HG03378 (cell line): ENCODE data around the gene SRRM5.
"Not testable (repeated sequence)": the region's sequence is repeated elsewhere in the genome, so short reads cannot be mapped to it uniquely, and the experiment has no call there.

Source experiments
- ATAC-seq: cut with Tn5 transposase; IDR thresholded peaks from one replicate; pipeline ENCODE4 v1.9.1; 2021; ENCODE audit warnings: mild to moderate bottlenecking, moderate library complexity; ENCODE audit not compliant: unreplicated experiment

Gene SRRM5

DNA sequence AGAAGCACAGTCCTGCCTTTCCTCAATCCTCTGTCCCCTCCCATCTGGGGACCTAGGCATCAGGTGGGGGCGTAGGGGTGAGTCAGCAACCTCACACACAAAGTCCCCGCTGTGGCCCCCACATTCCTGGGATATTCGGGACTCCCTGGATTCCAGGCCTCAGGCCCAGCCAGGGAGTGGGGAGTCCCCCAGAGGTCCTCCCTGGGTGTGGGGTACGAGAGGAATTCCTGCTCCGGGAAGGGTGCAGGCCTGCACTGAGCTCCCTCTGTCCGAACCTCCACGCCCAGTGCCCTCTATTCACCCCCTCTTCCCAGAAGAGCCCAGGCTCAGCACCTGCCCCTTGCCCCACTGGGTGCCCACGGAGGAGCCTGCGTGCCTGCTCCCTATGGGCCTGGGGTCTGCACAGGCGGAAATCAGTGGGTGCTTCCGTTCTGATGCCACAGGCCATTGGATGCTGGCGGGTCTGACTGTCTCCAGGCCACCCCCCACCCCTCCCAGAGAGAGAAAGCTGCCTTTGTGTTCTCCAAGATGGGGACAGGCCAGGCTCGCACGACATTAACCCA lies 24.3 kb downstream of the SRRM5 start:
- ATAC-seq = no peak

DNA sequence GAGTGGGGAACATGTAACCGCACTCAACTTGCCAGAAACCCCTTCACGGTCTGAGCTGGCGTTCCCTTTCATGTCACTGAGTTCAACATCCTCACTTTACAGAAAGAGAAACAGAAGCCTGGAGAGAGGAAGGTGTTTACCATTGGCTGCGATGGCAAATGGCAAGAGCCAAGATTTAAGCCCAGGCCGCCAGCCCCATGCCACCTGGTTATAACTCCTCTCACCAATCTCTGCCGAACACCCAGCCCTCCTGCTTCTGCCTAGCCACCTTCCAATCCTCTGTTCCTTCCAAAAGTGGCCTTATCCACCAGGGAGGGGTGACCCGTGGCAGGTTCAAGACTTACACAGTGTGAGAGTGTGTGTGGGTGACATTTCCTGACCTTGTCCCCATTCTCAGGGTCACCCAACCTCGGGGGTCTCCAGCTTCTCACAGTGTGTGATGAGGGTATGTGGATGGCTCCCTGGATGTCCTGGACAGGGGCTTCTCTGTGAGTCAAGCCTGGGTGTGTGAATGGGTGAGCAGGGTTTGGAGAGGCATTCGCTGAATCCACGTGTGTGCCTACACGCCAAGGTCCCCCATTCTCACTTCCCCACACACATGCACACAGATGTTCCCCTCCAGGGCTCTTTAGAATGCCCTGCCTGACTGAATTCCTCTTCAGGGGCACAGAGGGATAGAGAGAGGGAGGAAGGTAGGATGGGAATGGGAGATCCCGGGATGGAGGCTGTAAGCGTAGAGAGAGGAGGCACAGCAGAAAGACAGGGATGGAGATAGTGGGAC lies 26.5 kb downstream of the SRRM5 start:
- ATAC-seq = no peak

DNA sequence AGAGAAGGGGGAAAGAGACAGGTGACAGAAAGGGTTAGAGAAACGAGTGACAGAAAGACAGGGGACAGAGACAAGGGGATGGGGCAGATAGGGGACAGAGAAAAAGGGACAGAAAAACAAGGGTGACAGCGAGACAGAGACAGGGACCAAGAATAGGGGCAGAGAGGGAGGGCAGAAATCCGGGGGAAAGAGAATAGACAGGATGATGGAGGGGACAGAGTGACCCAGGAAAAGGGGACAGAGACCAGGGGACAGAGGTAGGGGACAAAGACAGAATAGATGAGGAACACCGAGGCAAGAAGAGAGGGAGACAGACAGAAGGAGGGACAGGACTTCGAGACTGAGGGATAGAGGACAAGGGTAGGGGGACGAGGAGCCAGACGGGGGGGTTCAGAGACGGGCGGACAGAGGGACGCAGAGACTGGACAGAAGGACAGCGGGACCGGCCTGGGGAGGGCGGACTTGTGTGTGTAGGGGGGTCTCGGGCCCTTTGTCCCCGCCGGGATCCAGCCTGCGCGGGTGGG lies 27.2 kb downstream of the SRRM5 start:
- ATAC-seq = no peak

DNA sequence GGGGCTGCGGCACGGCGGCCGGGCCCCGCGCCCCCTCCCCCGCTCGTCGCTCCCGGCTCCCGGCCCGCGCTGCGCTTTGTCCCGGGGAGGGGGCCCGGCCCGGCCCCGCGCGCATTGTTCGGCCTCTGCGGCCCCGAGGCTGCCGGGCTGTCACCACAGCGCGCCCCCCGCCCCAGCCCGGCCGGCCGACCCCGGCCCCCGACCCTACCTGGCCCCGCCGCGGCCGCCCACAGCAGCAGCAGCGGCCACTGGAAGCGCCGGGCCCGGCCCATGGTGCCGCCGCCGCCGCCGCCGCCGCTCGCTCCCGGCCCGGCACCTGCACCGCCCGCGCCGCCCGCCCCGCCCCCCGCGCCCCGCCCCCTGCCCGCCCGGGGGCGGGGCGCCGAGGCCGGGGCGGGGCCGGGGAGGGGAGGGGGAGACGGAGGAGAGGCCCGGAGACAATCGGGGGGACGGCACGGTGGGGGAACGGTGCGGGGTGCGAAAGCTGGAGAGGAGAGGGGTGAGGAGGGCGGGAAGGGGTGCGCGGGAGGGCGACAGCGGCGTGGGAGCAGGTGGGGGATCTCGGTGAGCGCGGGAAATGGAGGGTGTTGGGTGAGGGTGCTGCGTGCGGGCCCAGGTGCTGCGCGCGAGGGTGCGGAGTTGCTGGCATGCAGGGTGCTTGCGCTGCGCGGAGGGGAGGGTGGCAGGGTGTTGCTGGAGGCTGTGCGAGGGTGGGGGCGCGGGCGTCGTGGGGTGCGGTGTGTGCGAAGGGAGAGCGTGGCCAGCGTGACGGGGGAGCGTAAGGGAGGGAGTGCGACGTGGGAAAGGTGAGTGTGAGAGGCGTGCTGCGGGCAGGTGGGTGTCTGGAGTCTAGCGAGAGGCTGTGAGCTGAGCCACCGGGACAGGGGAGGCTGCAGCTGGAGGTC lies 27.9 kb downstream of the SRRM5 start, which contains the start of gene CADM4:
Gene CADM4 (minus strand): TSS at position 332 of the 905 bp plus-strand sequence. CDS start 60 bp downstream, at position 272.
- no peak for ATAC-seq

DNA sequence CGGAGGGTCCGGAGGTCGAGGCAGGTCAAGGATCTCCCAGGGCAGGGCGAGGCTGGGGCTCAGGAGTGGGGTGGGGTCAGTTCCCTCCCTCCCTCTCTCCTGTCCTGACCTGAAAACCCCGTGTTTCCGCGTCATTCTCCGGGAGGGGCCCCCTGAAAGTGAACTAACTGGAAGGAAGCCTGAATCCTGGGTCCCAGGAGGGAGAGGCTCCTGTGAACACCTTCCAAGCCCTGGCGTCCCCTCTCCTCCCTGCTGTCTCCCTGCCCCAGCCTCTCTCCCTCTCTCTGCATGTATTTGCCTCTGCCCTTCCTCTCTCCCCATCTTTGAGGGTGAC lies 28.5 kb downstream of the SRRM5 start:
- ATAC-seq = no peak

DNA sequence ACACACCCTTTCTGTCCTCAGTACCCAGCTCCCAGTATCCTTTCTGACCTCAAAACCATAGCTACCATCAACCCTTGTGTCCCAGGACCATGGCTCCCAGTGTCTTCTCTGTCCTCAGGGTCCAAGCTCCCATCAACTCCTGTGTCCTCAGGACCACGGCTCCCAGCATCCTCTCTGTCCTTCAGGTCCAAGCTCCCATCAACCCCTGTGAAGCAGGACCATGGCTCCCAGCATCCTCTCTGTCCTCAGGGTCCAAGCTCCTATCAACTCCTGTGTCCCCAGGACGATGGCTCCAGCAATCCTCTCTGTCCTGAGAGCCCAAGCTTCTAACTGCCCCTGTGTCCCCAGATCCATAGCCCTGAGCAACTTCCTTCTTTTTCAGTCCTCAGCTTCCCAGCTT lies 29.4 kb downstream of the SRRM5 start:
- no peak for ATAC-seq

DNA sequence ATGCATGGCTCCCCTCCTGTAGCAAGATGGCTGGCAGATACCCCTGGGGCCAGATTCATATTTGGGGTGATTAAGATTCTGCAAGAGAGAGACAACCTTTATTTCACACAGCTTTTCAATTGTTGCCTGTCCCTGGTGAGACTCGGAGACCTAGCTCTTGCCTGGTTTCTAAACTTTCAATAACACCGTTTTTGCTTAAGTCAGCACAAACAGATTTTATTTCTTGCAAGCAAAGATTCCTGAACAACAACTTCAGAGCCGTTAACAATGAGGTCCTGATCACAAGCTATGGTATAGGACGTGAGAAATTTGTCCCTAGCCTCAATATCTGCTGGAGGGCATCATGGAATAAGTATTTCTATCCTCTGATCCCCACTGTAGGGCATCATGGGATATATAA lies 30.6 kb downstream of the SRRM5 start:
- ATAC-seq = no peak

DNA sequence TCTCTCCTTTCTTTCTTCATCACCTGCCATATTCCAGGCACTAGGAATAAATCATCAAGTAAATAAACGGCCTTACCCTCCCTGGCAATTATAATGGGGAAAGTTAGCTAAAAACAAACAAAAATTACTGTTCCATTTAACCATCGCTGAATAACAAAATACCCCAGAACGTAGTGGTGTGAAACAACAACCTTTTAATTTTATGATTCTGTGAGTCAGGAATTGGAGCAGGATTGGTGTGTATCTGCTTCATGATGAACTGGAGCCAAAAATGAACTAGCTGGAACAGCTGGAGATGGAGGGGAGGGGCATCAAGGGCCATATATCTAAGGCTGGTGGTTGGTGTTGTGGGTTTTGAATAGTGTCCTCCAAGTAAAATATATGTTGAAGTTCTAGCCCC lies 31.4 kb downstream of the SRRM5 start:
- ATAC-seq = no peak

DNA sequence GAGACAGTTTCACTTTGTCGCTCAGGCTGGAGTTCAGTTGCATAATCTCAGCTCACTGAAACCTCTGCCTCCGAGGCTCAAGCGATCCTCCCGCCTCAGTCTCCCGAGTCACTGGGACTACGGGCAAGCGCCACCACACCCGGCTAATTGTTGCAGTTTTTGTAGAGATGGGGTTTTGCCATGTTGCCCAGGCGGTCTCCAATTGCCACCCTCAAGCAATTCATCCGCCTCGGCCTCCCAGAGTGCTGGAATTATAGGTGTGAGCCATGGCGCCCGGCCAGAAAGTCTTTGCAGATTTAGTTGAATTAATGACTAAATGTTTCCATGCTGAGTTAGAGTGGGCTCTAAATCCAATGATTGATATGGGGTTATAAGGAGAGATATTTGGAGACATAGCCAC lies 32.3 kb downstream of the SRRM5 start:
- no peak for ATAC-seq

DNA sequence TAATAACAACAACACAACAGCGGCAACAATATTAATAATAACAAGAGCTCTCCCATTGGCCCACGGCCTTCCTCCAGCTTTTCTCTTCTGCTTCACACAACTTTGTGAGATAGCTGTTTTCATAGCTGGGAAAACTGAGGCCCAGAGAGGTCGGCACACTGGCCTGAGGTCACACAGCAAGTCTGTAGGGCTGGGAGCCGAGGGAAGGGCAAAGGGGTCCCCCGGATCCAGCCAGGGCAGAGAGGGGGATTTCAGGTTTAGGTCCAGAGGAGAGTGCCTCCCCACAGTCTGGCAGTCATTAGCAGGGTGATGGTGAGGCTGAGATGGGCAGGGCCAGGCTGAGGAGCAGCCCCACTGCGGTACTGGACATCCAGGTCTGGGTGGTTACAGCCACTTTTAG lies 36.7 kb downstream of the SRRM5 start:
- no peak for ATAC-seq

DNA sequence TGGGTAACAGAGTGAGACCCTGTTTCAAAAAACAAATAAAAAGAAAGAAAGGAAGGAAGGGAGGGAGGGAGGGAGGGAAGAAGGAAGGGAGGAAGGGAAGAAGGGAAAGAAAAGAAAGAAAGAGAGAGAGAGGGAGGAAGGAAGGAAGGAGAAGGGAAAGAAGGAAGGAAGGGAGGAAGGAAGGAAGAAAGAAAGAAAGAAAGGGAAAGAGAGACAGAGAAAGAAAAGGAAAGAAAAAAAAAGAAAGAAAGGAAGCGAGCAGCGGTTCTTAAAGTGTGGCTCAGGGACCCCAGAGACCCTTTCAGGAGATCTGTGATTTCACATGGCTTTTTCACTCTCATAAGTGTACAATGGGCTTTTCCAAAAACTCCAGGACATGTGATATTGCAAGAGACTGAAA lies 37.6 kb downstream of the SRRM5 start:
- ATAC-seq = no peak

DNA sequence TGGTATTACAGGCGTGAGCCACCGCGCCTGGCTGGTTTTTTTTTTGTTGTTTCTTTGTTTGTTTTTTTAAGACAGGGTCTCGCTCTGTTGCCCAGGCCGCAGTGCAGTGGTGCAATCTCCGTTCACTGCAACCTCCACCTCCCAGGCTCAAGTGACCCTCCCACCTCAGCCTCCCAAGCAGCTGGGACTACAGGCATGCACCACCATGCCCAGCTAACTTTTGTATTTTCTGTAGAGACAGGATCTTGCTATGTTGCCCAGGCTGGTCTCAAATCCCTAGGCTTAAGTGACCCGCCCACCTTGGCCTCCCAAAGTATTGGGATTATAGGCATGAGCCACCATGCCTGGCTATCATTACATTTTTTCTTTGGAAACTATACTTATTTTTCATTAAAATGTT lies 38.4 kb downstream of the SRRM5 start:
- ATAC-seq = not testable (repeated sequence)

DNA sequence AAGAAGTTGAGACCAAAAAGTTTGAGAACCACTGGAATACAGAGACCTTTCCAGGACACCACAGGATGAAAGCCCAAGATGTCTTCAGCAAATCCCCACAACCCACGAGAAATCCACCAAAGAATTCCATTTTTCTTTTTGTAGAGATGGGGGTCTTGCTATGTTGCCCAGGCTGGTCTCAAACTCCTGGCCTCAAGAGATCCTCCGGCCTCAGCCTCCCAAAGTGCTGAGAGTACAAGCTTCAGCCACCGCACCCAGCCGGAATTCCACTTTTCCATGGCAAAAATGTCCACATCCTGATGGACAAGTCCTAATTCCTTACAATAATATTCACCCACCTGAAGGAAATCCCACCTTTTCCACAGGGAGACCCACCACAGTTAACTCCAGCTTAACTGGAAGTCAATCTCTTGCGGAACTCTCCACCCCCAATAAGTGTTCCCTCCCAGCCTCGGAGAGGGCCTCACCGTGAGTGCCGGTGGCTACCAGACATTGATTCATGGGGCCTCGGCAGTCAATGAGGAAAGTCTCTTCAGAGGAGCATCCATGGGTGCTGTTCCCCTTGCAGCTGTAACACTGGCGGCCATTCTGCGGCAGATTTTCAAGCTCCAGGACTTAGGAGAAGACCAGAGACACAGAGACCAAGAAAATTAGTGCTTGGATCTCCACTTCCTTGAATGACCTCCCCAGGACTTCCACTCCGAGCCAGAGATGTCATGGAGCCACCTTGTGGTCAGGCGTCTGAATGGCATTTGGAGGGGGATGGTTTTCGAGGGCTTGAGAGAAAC lies 40.1 kb downstream of the SRRM5 start:
- no peak for ATAC-seq

DNA sequence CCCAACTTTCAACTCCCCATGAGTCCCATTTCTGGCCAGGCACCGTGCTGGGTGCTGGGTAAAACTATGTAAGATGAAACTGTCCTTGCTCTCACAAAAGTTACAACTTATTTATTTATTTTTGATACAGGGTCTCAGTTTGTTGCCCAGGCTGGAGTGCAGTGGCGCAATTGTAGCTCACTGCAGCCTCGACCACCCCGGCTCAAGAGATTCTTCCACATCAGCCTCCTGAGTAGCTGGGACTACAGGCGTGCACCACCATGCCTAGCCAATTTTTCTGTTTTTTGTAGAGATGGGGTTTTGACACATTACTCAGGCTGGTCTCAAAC lies 40.6 kb downstream of the SRRM5 start:
- no peak for ATAC-seq

DNA sequence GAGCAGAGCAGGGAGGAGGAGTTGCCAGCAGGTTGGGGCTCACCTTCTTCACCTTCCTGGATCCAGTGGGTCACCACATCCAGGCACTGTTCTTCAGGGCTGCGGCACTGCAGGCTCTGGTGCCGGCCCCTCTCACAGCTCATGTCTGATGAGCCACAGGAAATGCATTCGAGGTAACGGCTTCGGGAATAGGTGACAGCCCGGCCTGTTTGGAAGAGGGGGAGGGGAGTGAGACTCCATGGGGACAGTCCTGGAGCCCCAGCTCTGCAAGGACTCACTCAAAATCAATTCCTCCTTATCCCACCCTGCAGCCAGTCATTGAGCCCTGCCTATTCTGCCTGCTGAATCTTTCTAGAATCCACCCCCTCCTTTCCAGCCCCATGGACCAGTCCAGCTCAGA lies 44.5 kb downstream of the SRRM5 start:
- ATAC-seq = no peak

DNA sequence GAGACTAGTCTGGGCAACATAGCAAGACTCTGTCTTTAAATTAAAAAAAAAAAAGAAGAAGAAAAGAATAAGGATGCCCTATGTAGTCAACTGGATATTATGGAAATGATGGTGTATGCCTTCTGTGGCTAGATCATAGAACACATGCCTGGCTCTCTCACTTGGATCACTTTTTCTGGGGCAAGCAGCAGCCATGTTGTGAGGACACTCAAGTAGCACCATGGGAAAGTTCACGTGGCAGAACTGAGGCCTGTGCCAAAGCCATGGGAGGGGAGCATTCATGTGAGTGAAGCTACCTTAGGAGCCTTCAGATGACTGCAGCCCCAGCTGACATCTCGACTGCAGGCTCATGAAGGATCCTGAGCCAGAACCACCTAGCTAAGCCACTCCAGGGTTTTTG lies 46.1 kb downstream of the SRRM5 start:
- no peak for ATAC-seq

DNA sequence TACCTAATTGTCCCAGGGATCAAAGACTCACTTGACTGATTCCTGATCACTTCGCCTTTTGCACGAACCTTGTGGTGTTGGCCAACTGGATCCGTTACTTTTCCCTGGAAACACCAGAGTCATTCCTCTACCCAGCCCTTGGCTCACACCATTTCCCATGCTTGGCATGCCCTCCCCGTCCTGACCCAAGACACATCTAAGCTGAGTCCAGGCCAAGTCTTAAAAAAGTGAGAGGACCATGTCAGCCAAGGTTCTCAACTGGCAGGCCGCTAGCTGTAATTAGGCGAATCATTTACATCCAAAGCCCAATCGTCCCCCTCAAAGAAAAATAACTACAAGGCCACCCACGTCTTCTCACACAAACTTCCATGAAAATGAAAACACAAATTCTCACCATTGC lies 46.6 kb downstream of the SRRM5 start:
- no peak for ATAC-seq

DNA sequence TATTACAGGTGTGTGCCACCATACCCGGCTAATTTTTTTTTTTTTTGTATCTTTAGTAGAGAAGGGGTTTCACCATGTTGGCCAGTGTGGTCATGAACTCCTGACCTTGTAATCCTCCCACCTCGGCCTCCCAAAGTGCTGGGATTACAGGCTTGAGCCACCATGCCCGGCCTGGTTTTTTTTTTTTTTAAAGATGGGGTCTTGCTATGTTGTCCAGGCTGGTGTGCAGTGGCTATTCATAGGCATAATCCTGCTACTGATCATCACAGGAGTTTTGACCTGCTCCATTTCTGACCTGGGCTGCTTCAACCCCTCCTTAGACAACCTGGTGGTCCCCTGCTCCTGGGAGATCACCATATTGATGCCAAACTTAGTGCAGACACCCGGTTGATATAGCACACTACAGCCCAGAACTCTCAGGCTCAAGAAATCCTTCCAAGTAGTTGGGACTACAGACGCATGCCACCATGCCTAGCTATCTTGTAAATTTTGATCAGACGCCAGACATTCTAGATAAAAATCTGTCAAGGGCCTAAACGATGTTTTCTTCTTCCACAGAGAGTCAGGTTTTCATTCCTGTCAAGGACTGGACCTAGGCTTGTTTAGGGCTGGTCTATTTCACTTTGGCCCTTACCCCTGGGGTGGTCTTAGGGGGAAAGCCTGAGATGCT lies 48.5 kb downstream of the SRRM5 start:
- no peak for ATAC-seq

DNA sequence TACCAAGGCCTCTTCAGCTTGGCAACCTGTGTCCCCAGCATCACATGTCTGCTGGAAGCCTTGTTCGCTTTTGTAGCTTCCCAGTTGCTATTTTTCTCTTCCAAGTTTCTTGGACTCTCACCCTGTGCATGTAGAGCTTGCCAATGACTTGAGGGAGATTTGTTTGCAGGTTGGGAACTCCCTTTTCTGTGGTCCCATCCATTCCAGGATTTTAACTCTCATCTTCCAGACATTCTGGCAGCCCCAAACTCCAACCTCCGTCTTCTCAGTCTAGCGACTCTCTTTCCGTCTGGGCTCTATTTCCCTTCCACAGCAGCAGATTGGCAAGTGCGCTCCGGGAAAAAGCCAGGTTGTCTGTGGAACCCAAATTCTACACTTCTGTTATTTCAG lies 49.1 kb downstream of the SRRM5 start:
- ATAC-seq = no peak

DNA sequence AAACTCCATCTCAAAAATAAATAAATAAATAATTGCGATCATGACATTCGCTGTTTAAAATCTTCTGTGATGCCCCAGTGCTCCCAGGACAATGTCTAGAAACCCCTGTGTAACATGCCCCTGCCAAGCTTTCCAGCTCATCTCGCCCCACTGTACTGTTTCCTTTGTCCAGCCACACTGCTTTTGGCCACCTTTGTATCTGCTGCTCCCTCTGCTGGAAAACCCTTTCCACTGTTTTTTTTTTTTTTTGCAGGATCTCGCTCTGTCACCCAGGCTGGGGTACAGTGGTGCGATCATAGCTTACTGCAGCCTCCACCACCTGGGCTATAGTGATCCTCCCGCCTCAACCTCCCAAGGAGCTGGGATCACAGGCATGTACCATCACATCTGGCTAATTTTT lies 50.6 kb downstream of the SRRM5 start:
- ATAC-seq = no peak

DNA sequence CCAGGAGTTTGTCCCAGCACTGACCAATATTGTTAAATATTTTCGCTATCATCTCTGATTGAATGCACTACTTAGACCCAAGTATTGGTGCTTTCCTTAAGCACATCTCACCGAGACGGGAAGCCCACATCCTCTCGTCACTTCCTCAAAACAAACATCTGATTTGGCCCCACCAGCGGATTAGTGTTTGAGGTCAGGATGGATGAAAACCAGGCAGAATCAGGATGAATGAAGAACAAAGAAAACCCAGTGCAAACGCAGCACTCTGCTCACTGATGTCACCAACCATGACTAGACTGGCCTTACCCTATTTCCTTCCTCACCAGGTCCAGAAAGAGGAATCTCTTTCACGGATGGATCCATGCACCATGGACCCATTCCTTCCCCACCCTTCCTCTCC lies 52.1 kb downstream of the SRRM5 start:
- ATAC-seq = no peak
